MM.1S (cell line): ENCODE measurements around the gene PPIB.

Source experiments
- DNase-seq: peaks from one replicate; pipeline ENCODE4 v3.0.0-alpha.2; 2015
- H2AFZ ChIP-seq: fragments of 300-600 bp; sonication (generic); 2 replicates; pipeline ENCODE4 v1.6.0; 2016; ENCODE audit warnings: antibody characterized with exemption, low read length
- H3F3A ChIP-seq: fragments of 300-600 bp; sonication (generic); 2 replicates; pipeline ENCODE4 v1.6.1; 2016; ENCODE audit warnings: mild to moderate bottlenecking, antibody characterized with exemption, low read length, moderate library complexity, mixed read lengths; ENCODE audit not compliant: insufficient read depth
- H3K27ac ChIP-seq: fragments of 300-600 bp; sonication (generic); 2 replicates; pipeline ENCODE4 v1.5.1; 2016; ENCODE audit warnings: mild to moderate bottlenecking, low read length
- H3K27me3 ChIP-seq: fragments of 300-600 bp; sonication (generic); replicated peaks from 2 replicates; pipeline ENCODE4 v1.6.0; 2016; ENCODE audit warnings: low read length; ENCODE audit not compliant: insufficient read depth
- H3K36me3 ChIP-seq: fragments of 300-600 bp; sonication (generic); replicated peaks from 2 replicates; pipeline ENCODE4 v1.6.1; 2016; ENCODE audit warnings: mild to moderate bottlenecking, low read length, mixed read lengths; ENCODE audit not compliant: insufficient read depth
- H3K4me1 ChIP-seq: fragments of 300-600 bp; sonication (generic); 2 replicates; pipeline ENCODE4 v1.6.1; 2016; ENCODE audit warnings: low read length, mixed read lengths
- H3K4me2 ChIP-seq: fragments of 300-600 bp; sonication (generic); 2 replicates; pipeline ENCODE4 v1.6.0; 2016; ENCODE audit warnings: low read depth, low read length
- H3K4me3 ChIP-seq: fragments of 300-600 bp; sonication (generic); 2 replicates; pipeline ENCODE4 v1.5.1; 2016; ENCODE audit warnings: low read length, mixed read lengths
- H3K79me2 ChIP-seq: fragments of 300-600 bp; sonication (generic); 2 replicates; pipeline ENCODE4 v1.6.1; 2016; ENCODE audit warnings: mixed run types, low read length, mixed read lengths
- H3K9ac ChIP-seq: fragments of 300-600 bp; sonication (generic); 2 replicates; pipeline ENCODE4 v1.6.1; 2016; ENCODE audit warnings: low read length, mixed read lengths
- H3K9me2 ChIP-seq: fragments of 300-600 bp; sonication (generic); replicated peaks from 2 replicates; pipeline ENCODE4 v1.6.1; 2016; ENCODE audit warnings: mild to moderate bottlenecking, low read length, mixed read lengths; ENCODE audit not compliant: insufficient read depth
- H3K9me3 ChIP-seq: fragments of 300-600 bp; sonication (generic); replicated peaks from 2 replicates; pipeline ENCODE4 v1.6.1; 2016; ENCODE audit warnings: mild to moderate bottlenecking, low read length, mixed read lengths; ENCODE audit not compliant: insufficient read depth
- H4K20me1 ChIP-seq: fragments of 300-600 bp; sonication (generic); 2 replicates; pipeline ENCODE4 v1.6.1; 2016; ENCODE audit warnings: mild to moderate bottlenecking, low read length, moderate library complexity, mixed read lengths; ENCODE audit not compliant: insufficient read depth
- CTCF ChIP-seq: fragments of 300-600 bp; sonication (generic); IDR thresholded peaks from 2 replicates; pipeline ENCODE4 v1.5.1; 2016; ENCODE audit warnings: antibody characterized with exemption, low read length, mixed read lengths
- EZH2 ChIP-seq: fragments of 300-600 bp; sonication (generic); optimal IDR thresholded peaks from 2 replicates; pipeline ENCODE3; 2017; ENCODE audit warnings: low read depth, mild to moderate bottlenecking, antibody characterized with exemption, low read length, mixed read lengths
- EZH2phosphoT487 ChIP-seq: fragments of 300-600 bp; sonication (generic); IDR thresholded peaks from 2 replicates; pipeline ENCODE4 v1.6.1; 2018; ENCODE audit warnings: antibody characterized with exemption, low read length

The PPIB gene

GRCh38 chr15:64162869-64163658, at the start of gene PPIB:
TSS of gene PPIB (minus strand) at chr15:64163022. CDS start at chr15:64162986, 36 bp downstream.
- peak; percentile 98 for DNase-seq
- peaks cover 25% of the 10 kb centered on the region for H3K4me1 ChIP-seq
- peak within 1 kb of the TSS; percentile 75 for H3K4me3 ChIP-seq
- H3K9me3 ChIP-seq = no peaks in the 10 kb centered on the region
- peaks cover 26% of the 10 kb centered on the region for H3F3A ChIP-seq
- peak within 1 kb of the TSS; percentile 98 for H2AFZ ChIP-seq
- peak within 1 kb of the TSS; percentile 83 for H3K4me2 ChIP-seq
- TF ChIP-seq EZH2phosphoT487 (no peak), CTCF (peak; percentile 49)
- peaks cover 47% of the 10 kb centered on the region for H3K79me2 ChIP-seq
- no peaks in the 10 kb centered on the region for H3K27me3 ChIP-seq
- peaks cover 9% of the 10 kb centered on the region for H4K20me1 ChIP-seq
- H3K9me2 ChIP-seq = no peaks in the 10 kb centered on the region
- peaks cover 13% of the 10 kb centered on the region for H3K36me3 ChIP-seq
- peak within 1 kb of the TSS; percentile 86 for H3K9ac ChIP-seq
- peak within 1 kb of the TSS; percentile 78 for H3K27ac ChIP-seq

GRCh38 chr15:64211696-64212095, 48.9 kb upstream of the PPIB start:
- no peaks in the 10 kb centered on the region for H3F3A ChIP-seq
- no peaks in the 10 kb centered on the region for H3K9me3 ChIP-seq
- H4K20me1 ChIP-seq = no peaks in the 10 kb centered on the region
- no peak overlapping the region for H3K9ac ChIP-seq
- H3K27ac ChIP-seq = no peak overlapping the region
- H3K4me2 ChIP-seq = no peak overlapping the region
- DNase-seq = no peak
- no peak overlapping the region for H3K4me3 ChIP-seq
- H2AFZ ChIP-seq = no peak overlapping the region
- TF ChIP-seq CTCF (no peak), EZH2 (no peak), EZH2phosphoT487 (no peak)
- H3K9me2 ChIP-seq = no peaks in the 10 kb centered on the region
- H3K79me2 ChIP-seq = no peaks in the 10 kb centered on the region
- H3K27me3 ChIP-seq = no peaks in the 10 kb centered on the region
- no peaks in the 10 kb centered on the region for H3K36me3 ChIP-seq
- H3K4me1 ChIP-seq = no peaks in the 10 kb centered on the region

- no peak overlapping the region for H3K4me3 ChIP-seq
- no peaks in the 10 kb centered on the region for H3K79me2 ChIP-seq
- no peaks in the 10 kb centered on the region for H4K20me1 ChIP-seq
- no peak for DNase-seq
- no peaks in the 10 kb centered on the region for H3K36me3 ChIP-seq
- H3K27ac ChIP-seq = no peak overlapping the region
- H3K9ac ChIP-seq = no peak overlapping the region
- no peak for TF ChIP-seq EZH2
- no peak for TF ChIP-seq EZH2phosphoT487
- no peak for TF ChIP-seq CTCF
- H3K4me2 ChIP-seq = no peak overlapping the region
- H3K4me1 ChIP-seq = no peaks in the 10 kb centered on the region
- H3K9me2 ChIP-seq = no peaks in the 10 kb centered on the region
- no peaks in the 10 kb centered on the region for H3F3A ChIP-seq
- no peaks in the 10 kb centered on the region for H3K9me3 ChIP-seq
- no peaks in the 10 kb centered on the region for H3K27me3 ChIP-seq
- no peak overlapping the region for H2AFZ ChIP-seq
Measured at GRCh38 chr15:64210371-64210770, 47.5 kb upstream of the PPIB start.
